WTC11 (cell line): Measurements from ENCODE around the gene UAP1L1. TPM values are rescaled to one million over a fixed set of nuclear protein-coding genes. Genes with fewer than 3 reads are reported as not detected.
A peak's percentile ranks its signal among the peaks of the same experiment; 100 is the strongest.

Experiments used
- ATAC-seq: fragments of 200-7000 bp; cut with Tn5 transposase; 2 replicates; pipeline ENCODE4 v1.10.0; 2021; ENCODE audit warnings: mild to moderate bottlenecking, moderate library complexity
- CTCF ChIA-PET: fragments of 300-600 bp; sonication (Branson Sonifier 250); formaldehyde crosslinking; loops from one replicate; lab custom pipeline; 2021; ENCODE audit warnings: antibody characterized with exemption; lab: Charles Lee
- POLR2A ChIA-PET: fragments of 350-600 bp; sonication (Branson Sonifier 250); formaldehyde crosslinking; loops from one replicate; lab custom pipeline; 2021; ENCODE audit warnings: antibody characterized with exemption; lab: Charles Lee
- DNase-seq: peaks from one replicate; pipeline ENCODE4 v3.0.0; 2021; ENCODE audit warnings: low spot score
- H3K27ac Mint-ChIP-seq: 2 replicates; pipeline ENCODE4 v1.8.0; 2021; ENCODE audit warnings: mixed read lengths
- H3K27me3 Mint-ChIP-seq: 2 replicates; pipeline ENCODE4 v1.8.0; 2021; ENCODE audit warnings: low read depth, mild to moderate bottlenecking, moderate library complexity, mixed read lengths
- H3K36me3 Mint-ChIP-seq: 2 replicates; pipeline ENCODE4 v1.8.0; 2021; ENCODE audit warnings: mixed read lengths
- H3K4me1 Mint-ChIP-seq: 2 replicates; pipeline ENCODE4 v1.8.0; 2022; ENCODE audit warnings: mixed read lengths
- H3K4me3 Mint-ChIP-seq: 2 replicates; pipeline ENCODE4 v1.8.0; 2021; ENCODE audit warnings: mild to moderate bottlenecking, moderate library complexity, mixed read lengths
- H3K9me3 Mint-ChIP-seq: 2 replicates; pipeline ENCODE4 v1.8.0; 2021; ENCODE audit warnings: mixed read lengths
- CREM ChIP-seq: sonication (generic); formaldehyde crosslinking; IDR thresholded peaks from 2 replicates; pipeline ENCODE4 v1.8.1; 2022; ENCODE audit warnings: mild to moderate bottlenecking, missing genetic modification reagents, moderate library complexity
- ETV6 ChIP-seq: sonication (generic); formaldehyde crosslinking; IDR thresholded peaks from 2 replicates; pipeline ENCODE4 v1.8.1; 2022; ENCODE audit warnings: mild to moderate bottlenecking, missing genetic modification reagents
- GABPB1 ChIP-seq: sonication (generic); formaldehyde crosslinking; IDR thresholded peaks from 2 replicates; pipeline ENCODE4 v1.8.1; 2023; ENCODE audit warnings: mild to moderate bottlenecking, missing genetic modification reagents
- GTF2I ChIP-seq: fragments of 250-450 bp; sonication (Bioruptor Pico); conservative IDR thresholded peaks from 2 replicates; pipeline ENCODE4 v1.4.0; 2021; ENCODE audit warnings: mild to moderate bottlenecking
- HMGA2 ChIP-seq: fragments of 250-450 bp; sonication (Bioruptor Pico); IDR thresholded peaks from 2 replicates; pipeline ENCODE4 v1.4.0; 2021; ENCODE audit warnings: mild to moderate bottlenecking, moderate library complexity
- KAT7 ChIP-seq: sonication (generic); formaldehyde crosslinking; IDR thresholded peaks from 2 replicates; pipeline ENCODE4 v1.8.1; 2023; ENCODE audit warnings: missing genetic modification reagents, mild to moderate bottlenecking, borderline replicate concordance
- MYBL2 ChIP-seq: sonication (generic); formaldehyde crosslinking; IDR thresholded peaks from 2 replicates; pipeline ENCODE4 v1.8.1; 2023; ENCODE audit warnings: mild to moderate bottlenecking, moderate library complexity, missing genetic modification reagents
- NFATC4 ChIP-seq: fragments of 250-450 bp; sonication (Bioruptor Pico); IDR thresholded peaks from 2 replicates; pipeline ENCODE4 v1.9.0; 2021; ENCODE audit warnings: mild to moderate bottlenecking
- NFE2L1 ChIP-seq: sonication (generic); formaldehyde crosslinking; IDR thresholded peaks from 2 replicates; pipeline ENCODE4 v1.8.1; 2023; ENCODE audit warnings: missing genetic modification reagents
- OVOL2 ChIP-seq: fragments of 250-450 bp; sonication (Bioruptor Pico); IDR thresholded peaks from 2 replicates; pipeline ENCODE4 v1.9.0; 2021; ENCODE audit warnings: mild to moderate bottlenecking, borderline replicate concordance
- SMAD3 ChIP-seq: sonication (generic); formaldehyde crosslinking; IDR thresholded peaks from 2 replicates; pipeline ENCODE4 v1.8.0; 2022; ENCODE audit warnings: missing genetic modification reagents, mild to moderate bottlenecking, borderline replicate concordance
- TEAD1 ChIP-seq: sonication (generic); formaldehyde crosslinking; IDR thresholded peaks from 2 replicates; pipeline ENCODE4 v1.8.0; 2022; ENCODE audit warnings: mild to moderate bottlenecking, missing genetic modification reagents
- TP53 ChIP-seq: sonication (generic); formaldehyde crosslinking; IDR thresholded peaks from 2 replicates; pipeline ENCODE4 v1.8.1; 2023; ENCODE audit warnings: mild to moderate bottlenecking, missing genetic modification reagents
- ZNF416 ChIP-seq: fragments of 250-450 bp; sonication (Bioruptor Pico); IDR thresholded peaks from 2 replicates; pipeline ENCODE4 v1.9.0; 2021; ENCODE audit warnings: mild to moderate bottlenecking, inconsistent platforms
- total RNA-seq: library from RNA; stranded (reverse); gene quantifications from 3 replicates; pipeline ENCODE4 v1.2.3, GENCODE V29; 2021
- TF ChIP-seq, protein P1 (sequence below): sonication (generic); formaldehyde crosslinking; conservative IDR thresholded peaks from 2 replicates; pipeline ENCODE4 v1.8.1; 2023; ENCODE audit warnings: mild to moderate bottlenecking, low read depth, missing genetic modification reagents, moderate library complexity
- TF ChIP-seq, protein P2 (sequence below): sonication (generic); formaldehyde crosslinking; IDR thresholded peaks from 2 replicates; pipeline ENCODE4 v1.8.1; 2022; ENCODE audit warnings: low read depth, mild to moderate bottlenecking, moderate library complexity, missing genetic modification reagents, borderline replicate concordance
- TF ChIP-seq, protein P3 (sequence below): sonication (generic); formaldehyde crosslinking; IDR thresholded peaks from 2 replicates; pipeline ENCODE4 v1.8.0; 2022; ENCODE audit warnings: mild to moderate bottlenecking, missing genetic modification reagents
- TF ChIP-seq, protein P4 (sequence below): sonication (generic); formaldehyde crosslinking; IDR thresholded peaks from 2 replicates; pipeline ENCODE4 v1.8.1; 2023; ENCODE audit warnings: mild to moderate bottlenecking, missing genetic modification reagents, borderline replicate concordance

The UAP1L1 gene
- total RNA-seq, 1 experiment from 2014 or later = 17.7 TPM

DNA sequence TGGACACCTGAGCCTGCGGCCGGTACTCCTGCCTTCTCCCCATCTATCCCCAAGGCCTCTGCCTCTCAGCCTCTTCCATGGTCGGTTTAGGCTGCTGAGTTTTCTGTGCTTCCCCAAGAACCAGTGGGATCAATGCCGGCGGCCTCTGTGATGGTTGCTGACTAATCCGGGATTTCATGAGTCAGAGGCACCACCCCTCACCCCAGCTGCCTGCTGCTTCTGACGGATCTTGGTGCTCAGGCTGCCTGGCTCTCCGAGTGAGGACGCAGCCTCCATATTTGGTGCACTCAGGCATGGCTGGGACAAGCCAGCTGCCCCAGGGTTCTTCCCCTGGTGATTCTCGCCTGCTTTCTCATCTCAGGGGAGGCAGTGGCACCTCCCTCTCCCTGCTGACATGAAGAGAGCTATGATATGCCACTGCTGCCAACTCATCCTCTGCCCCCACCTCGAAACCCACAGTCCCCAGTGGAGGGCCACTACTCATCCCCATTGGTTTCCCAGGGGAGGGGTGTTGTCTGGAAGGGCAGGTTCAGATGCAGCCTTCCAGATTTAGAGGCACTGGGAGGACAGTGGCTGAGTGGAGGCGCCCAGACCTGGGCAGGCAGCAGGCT, 6.2 kb downstream of the UAP1L1 start:
- Mint-ChIP-seq H3K4me3 (no peak overlapping the region), H3K27me3 (peaks cover 25% of the 10 kb centered on the region), H3K36me3 (no peaks in the 10 kb centered on the region), H3K4me1 (peaks cover 16% of the 10 kb centered on the region), H3K9me3 (no peaks in the 10 kb centered on the region), H3K27ac (no peak overlapping the region)
- POLR2A ChIA-PET = no interaction called here
- ATAC-seq (no peak), DNase-seq (no peak)
- TF ChIP-seq ETV6 (CRISPR knock-in tag) = no peak
- CTCF ChIA-PET = interaction anchor here (4.1 to 8.7 kb wide), 2 partner anchors 16 to 37 kb away, joined by 29 to 177 read pairs; partner anchors contain the start of genes NPDC1 and SAPCD2

DNA sequence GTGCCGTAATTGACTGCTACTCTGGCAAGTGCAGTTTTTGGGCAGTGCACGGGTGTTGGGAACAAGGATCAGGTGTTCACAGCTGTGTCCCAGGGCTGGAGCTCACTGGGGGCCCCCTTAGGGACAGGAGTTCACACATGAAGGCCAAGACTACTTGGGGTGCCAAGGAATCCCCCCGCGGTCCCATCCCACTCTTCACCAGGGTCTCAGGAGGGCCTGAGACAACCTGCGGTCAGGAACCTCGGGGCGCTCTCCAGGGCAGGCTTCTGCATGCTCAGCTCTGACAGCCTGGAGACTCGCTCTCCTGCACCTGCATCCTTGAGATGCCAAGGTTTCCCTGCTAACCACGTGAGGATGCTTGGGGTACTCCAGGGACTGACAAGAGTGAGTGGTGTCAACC, 7.2 kb downstream of the UAP1L1 start:
- Mint-ChIP-seq H3K9me3 (no peaks in the 10 kb centered on the region), H3K4me3 (no peak overlapping the region), H3K27ac (no peak overlapping the region), H3K4me1 (peaks cover 16% of the 10 kb centered on the region), H3K27me3 (peaks cover 16% of the 10 kb centered on the region)
- ChIA-PET POLR2A (interaction anchor here (0.6 kb wide), 2 partner anchors 14 to 154 kb away, joined by 3 read pairs; no protein-coding TSS in a partner anchor), CTCF (interaction anchor here (1.2 to 8.7 kb wide), 4 partner anchors 17 to 132 kb away, joined by 3 to 177 read pairs (median 24); partner anchors contain the start of genes NPDC1 and SAPCD2)
- DNase-seq = no peak
- ATAC-seq = no peak
- TF ChIP-seq HMGA2 (CRISPR knock-in tag) (no peak), NFATC4 (no peak), MYBL2 (no peak), CREM (no peak), GTF2I (CRISPR knock-in tag) (no peak), NFE2L1 (CRISPR knock-in tag) (no peak), OVOL2 (no peak), TEAD1 (CRISPR knock-in tag) (no peak), ZNF416 (no peak), SMAD3 (no peak)
- TF ChIP-seq, protein P1, sequence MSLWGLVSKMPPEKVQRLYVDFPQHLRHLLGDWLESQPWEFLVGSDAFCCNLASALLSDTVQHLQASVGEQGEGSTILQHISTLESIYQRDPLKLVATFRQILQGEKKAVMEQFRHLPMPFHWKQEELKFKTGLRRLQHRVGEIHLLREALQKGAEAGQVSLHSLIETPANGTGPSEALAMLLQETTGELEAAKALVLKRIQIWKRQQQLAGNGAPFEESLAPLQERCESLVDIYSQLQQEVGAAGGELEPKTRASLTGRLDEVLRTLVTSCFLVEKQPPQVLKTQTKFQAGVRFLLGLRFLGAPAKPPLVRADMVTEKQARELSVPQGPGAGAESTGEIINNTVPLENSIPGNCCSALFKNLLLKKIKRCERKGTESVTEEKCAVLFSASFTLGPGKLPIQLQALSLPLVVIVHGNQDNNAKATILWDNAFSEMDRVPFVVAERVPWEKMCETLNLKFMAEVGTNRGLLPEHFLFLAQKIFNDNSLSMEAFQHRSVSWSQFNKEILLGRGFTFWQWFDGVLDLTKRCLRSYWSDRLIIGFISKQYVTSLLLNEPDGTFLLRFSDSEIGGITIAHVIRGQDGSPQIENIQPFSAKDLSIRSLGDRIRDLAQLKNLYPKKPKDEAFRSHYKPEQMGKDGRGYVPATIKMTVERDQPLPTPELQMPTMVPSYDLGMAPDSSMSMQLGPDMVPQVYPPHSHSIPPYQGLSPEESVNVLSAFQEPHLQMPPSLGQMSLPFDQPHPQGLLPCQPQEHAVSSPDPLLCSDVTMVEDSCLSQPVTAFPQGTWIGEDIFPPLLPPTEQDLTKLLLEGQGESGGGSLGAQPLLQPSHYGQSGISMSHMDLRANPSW (CRISPR knock-in tag) = no peak
- TF ChIP-seq, all 79 proteins: peak for 0
- peaks cover 5% of the 10 kb centered on the region; the same call in 1 of the 2 replicates for H3K36me3 Mint-ChIP-seq

DNA sequence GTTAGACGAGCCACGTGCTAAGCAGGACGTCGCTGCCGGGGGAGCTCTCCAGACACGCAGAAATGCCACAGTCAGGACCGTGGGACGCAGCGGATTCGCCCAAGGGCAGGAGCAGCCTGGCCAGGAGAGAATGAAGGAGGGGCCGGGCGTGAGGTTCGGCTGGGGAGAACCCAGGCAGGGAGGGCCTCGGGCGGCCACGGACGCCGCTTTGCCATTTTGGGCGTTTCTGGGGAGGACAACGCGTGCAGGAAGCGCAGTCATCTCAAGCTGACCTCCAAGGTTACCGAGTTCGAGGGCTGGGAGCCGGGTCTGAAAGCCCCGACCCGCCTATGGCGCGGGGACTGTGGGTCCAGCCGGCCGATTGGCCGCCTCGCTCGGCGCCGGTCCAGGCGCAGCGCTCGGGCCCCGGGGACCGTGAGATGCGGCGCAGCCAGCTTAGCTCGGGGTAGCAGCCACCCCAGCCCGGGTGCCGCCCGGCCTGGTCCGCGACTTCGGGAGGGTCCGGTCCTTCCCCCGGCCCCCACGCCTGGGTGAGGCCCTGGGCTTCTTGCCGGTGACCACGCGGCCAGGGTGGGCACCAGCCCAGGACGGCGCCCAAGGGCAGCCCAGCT, 8.7 kb downstream of the UAP1L1 start:
- ChIA-PET POLR2A (interaction anchor here (1.0 to 2.2 kb wide), 10 partner anchors 9 to 156 kb away, joined by 3 to 21 read pairs (median 4); partner anchors contain the start of genes LRRC26, SAPCD2, TPRN and TUBB4B), CTCF (interaction anchor here (0.6 to 8.7 kb wide), 21 partner anchors 8 to 337 kb away, joined by 3 to 177 read pairs (median 7); partner anchors contain the start of genes EXD3, NOXA1, NPDC1 and NRARP)
- ATAC-seq (peak; percentile 2), DNase-seq (peak; percentile 36)
- Mint-ChIP-seq H3K27me3 (peaks cover 9% of the 10 kb centered on the region), H3K27ac (peak overlapping the region; percentile 89; the same call in 1 of the 2 replicates), H3K4me1 (peaks cover 16% of the 10 kb centered on the region), H3K36me3 (peaks cover 6% of the 10 kb centered on the region), H3K4me3 (peak overlapping the region; percentile 84), H3K9me3 (no peaks in the 10 kb centered on the region)
- TF ChIP-seq GABPB1 (CRISPR knock-in tag) (no peak), NFE2L1 (CRISPR knock-in tag) (no peak), KAT7 (0 out of 2 replicates have a peak, but pooled peaks have one; percentile 8), CREM (no peak), TEAD1 (CRISPR knock-in tag) (no peak), TP53 (CRISPR knock-in tag) (no peak), SMAD3 (peak; percentile 29; the same call in 1 of the 2 replicates)
- TF ChIP-seq, protein P2, sequence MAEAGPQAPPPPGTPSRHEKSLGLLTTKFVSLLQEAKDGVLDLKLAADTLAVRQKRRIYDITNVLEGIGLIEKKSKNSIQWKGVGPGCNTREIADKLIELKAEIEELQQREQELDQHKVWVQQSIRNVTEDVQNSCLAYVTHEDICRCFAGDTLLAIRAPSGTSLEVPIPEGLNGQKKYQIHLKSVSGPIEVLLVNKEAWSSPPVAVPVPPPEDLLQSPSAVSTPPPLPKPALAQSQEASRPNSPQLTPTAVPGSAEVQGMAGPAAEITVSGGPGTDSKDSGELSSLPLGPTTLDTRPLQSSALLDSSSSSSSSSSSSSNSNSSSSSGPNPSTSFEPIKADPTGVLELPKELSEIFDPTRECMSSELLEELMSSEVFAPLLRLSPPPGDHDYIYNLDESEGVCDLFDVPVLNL (CRISPR knock-in tag) = no peak
- TF ChIP-seq, protein P3, sequence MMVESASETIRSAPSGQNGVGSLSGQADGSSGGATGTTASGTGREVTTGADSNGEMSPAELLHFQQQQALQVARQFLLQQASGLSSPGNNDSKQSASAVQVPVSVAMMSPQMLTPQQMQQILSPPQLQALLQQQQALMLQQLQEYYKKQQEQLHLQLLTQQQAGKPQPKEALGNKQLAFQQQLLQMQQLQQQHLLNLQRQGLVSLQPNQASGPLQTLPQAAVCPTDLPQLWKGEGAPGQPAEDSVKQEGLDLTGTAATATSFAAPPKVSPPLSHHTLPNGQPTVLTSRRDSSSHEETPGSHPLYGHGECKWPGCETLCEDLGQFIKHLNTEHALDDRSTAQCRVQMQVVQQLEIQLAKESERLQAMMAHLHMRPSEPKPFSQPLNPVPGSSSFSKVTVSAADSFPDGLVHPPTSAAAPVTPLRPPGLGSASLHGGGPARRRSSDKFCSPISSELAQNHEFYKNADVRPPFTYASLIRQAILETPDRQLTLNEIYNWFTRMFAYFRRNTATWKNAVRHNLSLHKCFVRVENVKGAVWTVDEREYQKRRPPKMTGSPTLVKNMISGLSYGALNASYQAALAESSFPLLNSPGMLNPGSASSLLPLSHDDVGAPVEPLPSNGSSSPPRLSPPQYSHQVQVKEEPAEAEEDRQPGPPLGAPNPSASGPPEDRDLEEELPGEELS = 0 out of 2 replicates have a peak, but pooled peaks have one; percentile 8
- TF ChIP-seq, protein P4, sequence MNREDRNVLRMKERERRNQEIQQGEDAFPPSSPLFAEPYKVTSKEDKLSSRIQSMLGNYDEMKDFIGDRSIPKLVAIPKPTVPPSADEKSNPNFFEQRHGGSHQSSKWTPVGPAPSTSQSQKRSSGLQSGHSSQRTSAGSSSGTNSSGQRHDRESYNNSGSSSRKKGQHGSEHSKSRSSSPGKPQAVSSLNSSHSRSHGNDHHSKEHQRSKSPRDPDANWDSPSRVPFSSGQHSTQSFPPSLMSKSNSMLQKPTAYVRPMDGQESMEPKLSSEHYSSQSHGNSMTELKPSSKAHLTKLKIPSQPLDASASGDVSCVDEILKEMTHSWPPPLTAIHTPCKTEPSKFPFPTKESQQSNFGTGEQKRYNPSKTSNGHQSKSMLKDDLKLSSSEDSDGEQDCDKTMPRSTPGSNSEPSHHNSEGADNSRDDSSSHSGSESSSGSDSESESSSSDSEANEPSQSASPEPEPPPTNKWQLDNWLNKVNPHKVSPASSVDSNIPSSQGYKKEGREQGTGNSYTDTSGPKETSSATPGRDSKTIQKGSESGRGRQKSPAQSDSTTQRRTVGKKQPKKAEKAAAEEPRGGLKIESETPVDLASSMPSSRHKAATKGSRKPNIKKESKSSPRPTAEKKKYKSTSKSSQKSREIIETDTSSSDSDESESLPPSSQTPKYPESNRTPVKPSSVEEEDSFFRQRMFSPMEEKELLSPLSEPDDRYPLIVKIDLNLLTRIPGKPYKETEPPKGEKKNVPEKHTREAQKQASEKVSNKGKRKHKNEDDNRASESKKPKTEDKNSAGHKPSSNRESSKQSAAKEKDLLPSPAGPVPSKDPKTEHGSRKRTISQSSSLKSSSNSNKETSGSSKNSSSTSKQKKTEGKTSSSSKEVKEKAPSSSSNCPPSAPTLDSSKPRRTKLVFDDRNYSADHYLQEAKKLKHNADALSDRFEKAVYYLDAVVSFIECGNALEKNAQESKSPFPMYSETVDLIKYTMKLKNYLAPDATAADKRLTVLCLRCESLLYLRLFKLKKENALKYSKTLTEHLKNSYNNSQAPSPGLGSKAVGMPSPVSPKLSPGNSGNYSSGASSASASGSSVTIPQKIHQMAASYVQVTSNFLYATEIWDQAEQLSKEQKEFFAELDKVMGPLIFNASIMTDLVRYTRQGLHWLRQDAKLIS = no peak
